GM23338 (cell line): ENCODE data around the gene GCNT1. TPM values are rescaled to one million over a fixed set of nuclear protein-coding genes. Genes with fewer than 3 reads are reported as not detected.
"Not testable (repeated sequence)": the region's sequence is repeated elsewhere in the genome, so short reads cannot be mapped to it uniquely, and the experiment has no call there.

Source experiments
- ATAC-seq: fragments of 200-7000 bp; cut with Tn5 transposase; 3 replicates; pipeline ENCODE4 v1.9.1; 2020
- DNase-seq: peaks from one replicate; pipeline ENCODE4 v3.0.0-alpha.2; 2015; ENCODE audit warnings: low spot score
- H2AFZ ChIP-seq: fragments of 200-600 bp; sonication (generic); 2 replicates; pipeline ENCODE4 v1.8.0; 2016; ENCODE audit warnings: antibody characterized with exemption, mild to moderate bottlenecking, moderate library complexity
- H3F3A ChIP-seq: fragments of 200-600 bp; sonication (generic); replicated peaks from 2 replicates; pipeline ENCODE4 v1.8.0; 2017; ENCODE audit warnings: antibody characterized with exemption, mixed run types, low read depth
- H3K27ac ChIP-seq: fragments of 200-600 bp; sonication (generic); 2 replicates; pipeline ENCODE4 v1.6.1; 2016; ENCODE audit warnings: low read depth
- H3K27me3 ChIP-seq: fragments of 200-600 bp; sonication (generic); 2 replicates; pipeline ENCODE4 v1.8.0; 2016; ENCODE audit warnings: mild to moderate bottlenecking, mixed run types, moderate library complexity; ENCODE audit not compliant: insufficient read depth
- H3K36me3 ChIP-seq: fragments of 200-600 bp; sonication (generic); 2 replicates; pipeline ENCODE4 v1.8.0; 2016; ENCODE audit warnings: mild to moderate bottlenecking; ENCODE audit not compliant: insufficient read depth
- H3K4me1 ChIP-seq: fragments of 200-600 bp; sonication (generic); 2 replicates; pipeline ENCODE4 v1.8.0; 2016; ENCODE audit warnings: mild to moderate bottlenecking, moderate library complexity; ENCODE audit not compliant: insufficient read depth
- H3K4me2 ChIP-seq: fragments of 200-600 bp; sonication (generic); 2 replicates; pipeline ENCODE4 v1.7.1; 2017; ENCODE audit warnings: mixed run types
- H3K4me3 ChIP-seq: fragments of 200-600 bp; sonication (generic); 2 replicates; pipeline ENCODE4 v1.6.1; 2016; ENCODE audit warnings: mixed run types
- H3K79me2 ChIP-seq: fragments of 200-600 bp; sonication (generic); replicated peaks from 2 replicates; pipeline ENCODE4 v1.8.0; 2017; ENCODE audit warnings: mild to moderate bottlenecking; ENCODE audit not compliant: insufficient read depth
- H3K9me2 ChIP-seq: fragments of 200-600 bp; sonication (generic); 2 replicates; pipeline ENCODE4 v1.8.0; 2017; ENCODE audit not compliant: insufficient read depth
- H4K20me1 ChIP-seq: fragments of 200-600 bp; sonication (generic); replicated peaks from 2 replicates; pipeline ENCODE4 v1.8.0; 2017; ENCODE audit warnings: mild to moderate bottlenecking; ENCODE audit not compliant: insufficient read depth
- H3K27ac Mint-ChIP-seq: 2 replicates; pipeline ENCODE4 v1.8.0; 2020; ENCODE audit warnings: inconsistent platforms, mild to moderate bottlenecking, moderate library complexity, mixed read lengths
- H3K27me3 Mint-ChIP-seq: 3 replicates; pipeline ENCODE4 v1.8.0; 2022; ENCODE audit warnings: low read depth, mild to moderate bottlenecking, moderate library complexity, mixed read lengths, inconsistent platforms; ENCODE audit not compliant: insufficient read depth, poor library complexity
- H3K36me3 Mint-ChIP-seq: 3 replicates; pipeline ENCODE4 v1.8.0; 2021; ENCODE audit warnings: low read depth, mild to moderate bottlenecking, inconsistent platforms, moderate library complexity, mixed read lengths
- H3K4me1 Mint-ChIP-seq: 3 replicates; pipeline ENCODE4 v1.8.0; 2020; ENCODE audit warnings: mild to moderate bottlenecking, inconsistent platforms, mixed read lengths
- H3K4me3 Mint-ChIP-seq: 3 replicates; pipeline ENCODE4 v1.8.0; 2021; ENCODE audit warnings: moderate library complexity, mild to moderate bottlenecking, inconsistent platforms, mixed read lengths
- H3K9me3 Mint-ChIP-seq: 3 replicates; pipeline ENCODE4 v1.8.0; 2020; ENCODE audit warnings: moderate library complexity, mild to moderate bottlenecking, inconsistent platforms, mixed read lengths
- CREB1 ChIP-seq: fragments of 250-450 bp; sonication (Bioruptor Pico); IDR thresholded peaks from 2 replicates; pipeline ENCODE4 v1.5.0; 2020; ENCODE audit warnings: low read depth, mild to moderate bottlenecking, moderate library complexity
- EZH2 ChIP-seq: fragments of 200-600 bp; sonication (generic); IDR thresholded peaks from one replicate; pipeline ENCODE4 v1.8.0; 2017; ENCODE audit warnings: antibody characterized with exemption, mild to moderate bottlenecking, low read depth; ENCODE audit not compliant: unreplicated experiment
- JUNB ChIP-seq: IDR thresholded peaks from one replicate; pipeline ENCODE4 v1.6.1; 2016; ENCODE audit warnings: antibody characterized with exemption; ENCODE audit not compliant: unreplicated experiment
- STAT1 ChIP-seq: IDR thresholded peaks from one replicate; pipeline ENCODE4 v1.6.1; 2016; ENCODE audit warnings: antibody characterized with exemption; ENCODE audit not compliant: unreplicated experiment
- ZNF114 ChIP-seq: fragments of 250-450 bp; sonication (Bioruptor Pico); IDR thresholded peaks from 2 replicates; pipeline ENCODE4 v1.5.0; 2020; ENCODE audit warnings: mild to moderate bottlenecking, moderate library complexity
- polyA plus RNA-seq: library from polyadenylated mRNA; unstranded; fragments of >200 nt; fragmentation: Nextera tagmentation; extraction: Ambion mirVana; gene quantifications from 2 replicates; pipeline ENCODE4 v1.2.1, GENCODE V29; 2016
- total RNA-seq: library from RNA; depleted of rRNA; stranded (reverse); fragments of >200 nt; shearing (Covaris generic); gene quantifications from 2 replicates; pipeline ENCODE4 v1.2.3, GENCODE V29; 2014
- TF ChIP-seq, protein P1 (sequence below): fragments of 250-450 bp; sonication (Bioruptor Pico); IDR thresholded peaks from 2 replicates; pipeline ENCODE4 v1.5.0; 2020; ENCODE audit warnings: mild to moderate bottlenecking, moderate library complexity
- TF ChIP-seq, protein P2 (sequence below): IDR thresholded peaks from 2 replicates; pipeline ENCODE4 v1.6.1; 2016; ENCODE audit warnings: antibody characterized with exemption
- TF ChIP-seq, protein P3 (sequence below): IDR thresholded peaks from one replicate; pipeline ENCODE4 v1.6.1; 2018; ENCODE audit warnings: antibody characterized with exemption; ENCODE audit not compliant: unreplicated experiment

GCNT1 gene
- total and polyA plus RNA-seq, 2 experiments from 2014 or later = 4.2 to 11.4 TPM

DNA sequence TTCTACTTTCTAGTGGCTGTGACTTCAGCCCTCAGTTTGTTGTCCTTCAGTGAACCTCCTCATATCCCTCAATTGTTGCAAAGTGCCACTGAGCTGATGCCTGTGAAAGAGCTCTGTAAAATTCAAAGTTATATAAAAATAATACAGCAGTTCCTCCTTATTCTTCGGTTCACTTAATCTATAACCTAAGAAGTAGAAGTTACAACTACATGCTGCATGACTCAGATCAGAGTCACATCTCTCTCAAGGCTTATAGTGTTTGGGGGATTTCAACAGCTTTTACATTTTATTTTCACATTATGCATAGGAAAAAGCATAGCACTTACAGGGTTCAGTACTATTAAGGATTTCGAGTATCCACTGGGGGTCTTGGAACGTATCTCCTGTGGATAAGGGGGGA, 25.1 kb upstream of the GCNT1 start:
- Histone ChIP-seq H3K79me2 (no peaks in the 10 kb centered on the region), H3K36me3 (no peaks in the 10 kb centered on the region), H3K27ac (no peak overlapping the region), H2AFZ (no peak overlapping the region), H3K9me2 (peaks cover 5% of the 10 kb centered on the region; the same call in 1 of the 2 replicates), H3K4me3 (no peak overlapping the region), H3K4me2 (no peak overlapping the region), H3K4me1 (peaks cover 3% of the 10 kb centered on the region; the same call in 1 of the 2 replicates), H3F3A (no peaks in the 10 kb centered on the region), H4K20me1 (no peaks in the 10 kb centered on the region), H3K27me3 (no peaks in the 10 kb centered on the region)
- Mint-ChIP-seq H3K36me3 (no peaks in the 10 kb centered on the region), H3K27me3 (no peaks in the 10 kb centered on the region), H3K4me1 (peaks cover 6% of the 10 kb centered on the region; the same call in 2 of the 3 replicates), H3K27ac (no peak overlapping the region), H3K4me3 (no peak overlapping the region), H3K9me3 (peaks cover 4% of the 10 kb centered on the region)
- DNase-seq = no peak
- ATAC-seq = no peak
- TF ChIP-seq EZH2 (no peak), ZNF114 (CRISPR knock-in tag) (no peak), JUNB (no peak), CREB1 (CRISPR knock-in tag) (no peak), STAT1 (no peak)
- TF ChIP-seq, protein P1, sequence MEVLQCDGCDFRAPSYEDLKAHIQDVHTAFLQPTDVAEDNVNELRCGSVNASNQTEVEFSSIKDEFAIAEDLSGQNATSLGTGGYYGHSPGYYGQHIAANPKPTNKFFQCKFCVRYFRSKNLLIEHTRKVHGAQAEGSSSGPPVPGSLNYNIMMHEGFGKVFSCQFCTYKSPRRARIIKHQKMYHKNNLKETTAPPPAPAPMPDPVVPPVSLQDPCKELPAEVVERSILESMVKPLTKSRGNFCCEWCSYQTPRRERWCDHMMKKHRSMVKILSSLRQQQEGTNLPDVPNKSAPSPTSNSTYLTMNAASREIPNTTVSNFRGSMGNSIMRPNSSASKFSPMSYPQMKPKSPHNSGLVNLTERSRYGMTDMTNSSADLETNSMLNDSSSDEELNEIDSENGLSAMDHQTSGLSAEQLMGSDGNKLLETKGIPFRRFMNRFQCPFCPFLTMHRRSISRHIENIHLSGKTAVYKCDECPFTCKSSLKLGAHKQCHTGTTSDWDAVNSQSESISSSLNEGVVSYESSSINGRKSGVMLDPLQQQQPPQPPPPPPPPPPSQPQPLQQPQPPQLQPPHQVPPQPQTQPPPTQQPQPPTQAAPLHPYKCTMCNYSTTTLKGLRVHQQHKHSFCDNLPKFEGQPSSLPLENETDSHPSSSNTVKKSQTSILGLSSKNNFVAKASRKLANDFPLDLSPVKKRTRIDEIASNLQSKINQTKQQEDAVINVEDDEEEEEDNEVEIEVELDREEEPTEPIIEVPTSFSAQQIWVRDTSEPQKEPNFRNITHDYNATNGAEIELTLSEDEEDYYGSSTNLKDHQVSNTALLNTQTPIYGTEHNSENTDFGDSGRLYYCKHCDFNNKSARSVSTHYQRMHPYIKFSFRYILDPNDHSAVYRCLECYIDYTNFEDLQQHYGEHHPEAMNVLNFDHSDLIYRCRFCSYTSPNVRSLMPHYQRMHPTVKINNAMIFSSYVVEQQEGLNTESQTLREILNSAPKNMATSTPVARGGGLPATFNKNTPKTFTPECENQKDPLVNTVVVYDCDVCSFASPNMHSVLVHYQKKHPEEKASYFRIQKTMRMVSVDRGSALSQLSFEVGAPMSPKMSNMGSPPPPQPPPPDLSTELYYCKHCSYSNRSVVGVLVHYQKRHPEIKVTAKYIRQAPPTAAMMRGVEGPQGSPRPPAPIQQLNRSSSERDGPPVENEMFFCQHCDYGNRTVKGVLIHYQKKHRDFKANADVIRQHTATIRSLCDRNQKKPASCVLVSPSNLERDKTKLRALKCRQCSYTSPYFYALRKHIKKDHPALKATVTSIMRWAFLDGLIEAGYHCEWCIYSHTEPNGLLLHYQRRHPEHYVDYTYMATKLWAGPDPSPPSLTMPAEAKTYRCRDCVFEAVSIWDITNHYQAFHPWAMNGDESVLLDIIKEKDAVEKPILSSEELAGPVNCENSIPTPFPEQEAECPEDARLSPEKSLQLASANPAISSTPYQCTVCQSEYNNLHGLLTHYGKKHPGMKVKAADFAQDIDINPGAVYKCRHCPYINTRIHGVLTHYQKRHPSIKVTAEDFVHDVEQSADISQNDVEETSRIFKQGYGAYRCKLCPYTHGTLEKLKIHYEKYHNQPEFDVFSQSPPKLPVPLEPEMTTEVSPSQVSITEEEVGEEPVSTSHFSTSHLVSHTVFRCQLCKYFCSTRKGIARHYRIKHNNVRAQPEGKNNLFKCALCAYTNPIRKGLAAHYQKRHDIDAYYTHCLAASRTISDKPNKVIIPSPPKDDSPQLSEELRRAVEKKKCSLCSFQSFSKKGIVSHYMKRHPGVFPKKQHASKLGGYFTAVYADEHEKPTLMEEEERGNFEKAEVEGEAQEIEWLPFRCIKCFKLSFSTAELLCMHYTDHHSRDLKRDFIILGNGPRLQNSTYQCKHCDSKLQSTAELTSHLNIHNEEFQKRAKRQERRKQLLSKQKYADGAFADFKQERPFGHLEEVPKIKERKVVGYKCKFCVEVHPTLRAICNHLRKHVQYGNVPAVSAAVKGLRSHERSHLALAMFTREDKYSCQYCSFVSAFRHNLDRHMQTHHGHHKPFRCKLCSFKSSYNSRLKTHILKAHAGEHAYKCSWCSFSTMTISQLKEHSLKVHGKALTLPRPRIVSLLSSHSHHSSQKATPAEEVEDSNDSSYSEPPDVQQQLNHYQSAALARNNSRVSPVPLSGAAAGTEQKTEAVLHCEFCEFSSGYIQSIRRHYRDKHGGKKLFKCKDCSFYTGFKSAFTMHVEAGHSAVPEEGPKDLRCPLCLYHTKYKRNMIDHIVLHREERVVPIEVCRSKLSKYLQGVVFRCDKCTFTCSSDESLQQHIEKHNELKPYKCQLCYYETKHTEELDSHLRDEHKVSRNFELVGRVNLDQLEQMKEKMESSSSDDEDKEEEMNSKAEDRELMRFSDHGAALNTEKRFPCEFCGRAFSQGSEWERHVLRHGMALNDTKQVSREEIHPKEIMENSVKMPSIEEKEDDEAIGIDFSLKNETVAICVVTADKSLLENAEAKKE (CRISPR knock-in tag) = no peak
- TF ChIP-seq, protein P2, sequence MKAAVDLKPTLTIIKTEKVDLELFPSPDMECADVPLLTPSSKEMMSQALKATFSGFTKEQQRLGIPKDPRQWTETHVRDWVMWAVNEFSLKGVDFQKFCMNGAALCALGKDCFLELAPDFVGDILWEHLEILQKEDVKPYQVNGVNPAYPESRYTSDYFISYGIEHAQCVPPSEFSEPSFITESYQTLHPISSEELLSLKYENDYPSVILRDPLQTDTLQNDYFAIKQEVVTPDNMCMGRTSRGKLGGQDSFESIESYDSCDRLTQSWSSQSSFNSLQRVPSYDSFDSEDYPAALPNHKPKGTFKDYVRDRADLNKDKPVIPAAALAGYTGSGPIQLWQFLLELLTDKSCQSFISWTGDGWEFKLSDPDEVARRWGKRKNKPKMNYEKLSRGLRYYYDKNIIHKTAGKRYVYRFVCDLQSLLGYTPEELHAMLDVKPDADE = no peak
- TF ChIP-seq, protein P3, sequence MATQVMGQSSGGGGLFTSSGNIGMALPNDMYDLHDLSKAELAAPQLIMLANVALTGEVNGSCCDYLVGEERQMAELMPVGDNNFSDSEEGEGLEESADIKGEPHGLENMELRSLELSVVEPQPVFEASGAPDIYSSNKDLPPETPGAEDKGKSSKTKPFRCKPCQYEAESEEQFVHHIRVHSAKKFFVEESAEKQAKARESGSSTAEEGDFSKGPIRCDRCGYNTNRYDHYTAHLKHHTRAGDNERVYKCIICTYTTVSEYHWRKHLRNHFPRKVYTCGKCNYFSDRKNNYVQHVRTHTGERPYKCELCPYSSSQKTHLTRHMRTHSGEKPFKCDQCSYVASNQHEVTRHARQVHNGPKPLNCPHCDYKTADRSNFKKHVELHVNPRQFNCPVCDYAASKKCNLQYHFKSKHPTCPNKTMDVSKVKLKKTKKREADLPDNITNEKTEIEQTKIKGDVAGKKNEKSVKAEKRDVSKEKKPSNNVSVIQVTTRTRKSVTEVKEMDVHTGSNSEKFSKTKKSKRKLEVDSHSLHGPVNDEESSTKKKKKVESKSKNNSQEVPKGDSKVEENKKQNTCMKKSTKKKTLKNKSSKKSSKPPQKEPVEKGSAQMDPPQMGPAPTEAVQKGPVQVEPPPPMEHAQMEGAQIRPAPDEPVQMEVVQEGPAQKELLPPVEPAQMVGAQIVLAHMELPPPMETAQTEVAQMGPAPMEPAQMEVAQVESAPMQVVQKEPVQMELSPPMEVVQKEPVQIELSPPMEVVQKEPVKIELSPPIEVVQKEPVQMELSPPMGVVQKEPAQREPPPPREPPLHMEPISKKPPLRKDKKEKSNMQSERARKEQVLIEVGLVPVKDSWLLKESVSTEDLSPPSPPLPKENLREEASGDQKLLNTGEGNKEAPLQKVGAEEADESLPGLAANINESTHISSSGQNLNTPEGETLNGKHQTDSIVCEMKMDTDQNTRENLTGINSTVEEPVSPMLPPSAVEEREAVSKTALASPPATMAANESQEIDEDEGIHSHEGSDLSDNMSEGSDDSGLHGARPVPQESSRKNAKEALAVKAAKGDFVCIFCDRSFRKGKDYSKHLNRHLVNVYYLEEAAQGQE = no peak

DNA sequence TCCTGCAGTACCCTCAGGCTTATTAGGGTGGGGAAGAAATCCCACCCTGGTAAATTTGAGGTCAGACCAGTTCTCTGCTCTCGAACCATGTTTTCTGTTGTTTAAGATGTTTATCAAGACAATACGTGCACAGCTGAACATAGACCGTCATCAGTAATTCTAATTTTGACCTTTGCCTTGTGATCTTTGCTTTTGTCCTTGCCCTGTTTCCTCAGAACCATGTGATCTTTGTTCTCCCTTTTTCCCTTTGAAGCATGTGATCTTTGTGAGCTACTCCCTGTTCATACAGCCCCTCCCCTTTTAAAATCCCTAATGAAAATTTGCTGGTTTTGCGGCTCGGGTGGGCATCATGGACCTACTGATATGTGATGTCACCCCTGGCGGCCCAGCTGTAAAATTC, 24.1 kb upstream of the GCNT1 start:
- not testable (repeated sequence) for H3K4me1 Mint-ChIP-seq, H3K27me3 Mint-ChIP-seq, H2AFZ ChIP-seq, H3K4me3 Mint-ChIP-seq, H3K36me3 Mint-ChIP-seq, H3K27ac Mint-ChIP-seq, H3K27me3 ChIP-seq, H3K79me2 ChIP-seq, ATAC-seq, H3K27ac ChIP-seq, H3K9me3 Mint-ChIP-seq, H3K4me2 ChIP-seq, H3K4me1 ChIP-seq, H3F3A ChIP-seq, H3K4me3 ChIP-seq, H4K20me1 ChIP-seq, H3K9me2 ChIP-seq, H3K36me3 ChIP-seq, DNase-seq
